SK-N-MC (cell line): ENCODE measurements around the gene MUC5B.
"Not testable (repeated sequence)": the region's sequence is repeated elsewhere in the genome, so short reads cannot be mapped to it uniquely, and the experiment has no call there.

Experiments
- DNase-seq: peaks from one replicate; pipeline ENCODE4 v3.0.0-alpha.2; 2011; ENCODE audit warnings: low read depth, low spot score
- H3K27ac ChIP-seq: fragments of 200-600 bp; sonication (generic); 2 replicates; pipeline ENCODE4 v1.5.1; 2016; ENCODE audit warnings: mixed run types
- H3K36me3 ChIP-seq: fragments of 200-600 bp; sonication (generic); 2 replicates; pipeline ENCODE4 v1.6.1; 2017; ENCODE audit warnings: antibody characterized with exemption, low read length, mixed read lengths; ENCODE audit not compliant: insufficient read depth
- H3K4me3 ChIP-seq: fragments of 200-600 bp; sonication (generic); 2 replicates; pipeline ENCODE4 v1.5.1; 2016
- H3K9ac ChIP-seq: fragments of 200-600 bp; sonication (generic); 2 replicates; pipeline ENCODE4 v1.8.0; 2017; ENCODE audit warnings: mixed run types, mixed read lengths; ENCODE audit not compliant: insufficient read length
- H3K9me3 ChIP-seq: fragments of 200-600 bp; sonication (generic); 2 replicates; pipeline ENCODE4 v1.6.1; 2017; ENCODE audit warnings: low read depth, mild to moderate bottlenecking, antibody characterized with exemption, low read length, moderate library complexity, mixed read lengths
- EZH2 ChIP-seq: fragments of 200-600 bp; sonication (generic); IDR thresholded peaks from one replicate; pipeline ENCODE4 v1.6.1; 2017; ENCODE audit warnings: antibody characterized with exemption
- FOXP2 ChIP-seq: optimal IDR thresholded peaks from 2 replicates; pipeline ENCODE3; 2011; ENCODE audit warnings: mild to moderate bottlenecking, moderate library complexity; ENCODE audit not compliant: insufficient read depth; ENCODE audit errors: extremely low read length, control extremely low read depth
- POLR2AphosphoS5 ChIP-seq: IDR thresholded peaks from 2 replicates; pipeline ENCODE4 v1.6.1; 2012; ENCODE audit warnings: mild to moderate bottlenecking, low read depth, low read length, borderline replicate concordance

MUC5B gene

GRCh38 chr11:1207401-1208143, 15.3 kb upstream of the MUC5B start:
- no peak overlapping the region for H3K27ac ChIP-seq
- H3K9ac ChIP-seq: no peak overlapping the region
- H3K36me3 ChIP-seq: no peaks in the 10 kb centered on the region
- no peaks in the 10 kb centered on the region for H3K9me3 ChIP-seq
- no peak for DNase-seq
- no peak overlapping the region for H3K4me3 ChIP-seq
- TF ChIP-seq EZH2 (no peak), FOXP2 (no peak), POLR2AphosphoS5 (no peak)

DNA sequence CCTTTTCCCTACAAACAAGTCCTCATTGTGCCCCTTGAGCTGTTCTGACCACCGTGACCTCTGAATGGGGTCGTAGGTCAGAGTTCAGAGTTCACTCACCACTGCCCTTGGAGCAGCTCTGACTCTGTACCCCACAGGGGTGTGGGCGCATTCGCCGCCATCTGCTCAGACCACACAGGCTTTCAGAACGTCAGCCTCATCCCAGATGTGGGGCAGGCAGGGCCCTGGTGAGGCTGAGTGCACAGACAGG, 14.8 kb upstream of the MUC5B start:
- Histone ChIP-seq H3K4me3 (no peak overlapping the region), H3K27ac (no peak overlapping the region), H3K36me3 (no peaks in the 10 kb centered on the region), H3K9me3 (no peaks in the 10 kb centered on the region), H3K9ac (no peak overlapping the region)
- no peak for DNase-seq
- no peak for TF ChIP-seq FOXP2
- TF ChIP-seq POLR2AphosphoS5: no peak

- Histone ChIP-seq H3K9ac (no peak overlapping the region), H3K4me3 (no peak overlapping the region), H3K9me3 (no peaks in the 10 kb centered on the region), H3K27ac (no peak overlapping the region), H3K36me3 (no peaks in the 10 kb centered on the region)
- no peak for DNase-seq
- TF ChIP-seq EZH2: no peak
- TF ChIP-seq POLR2AphosphoS5: no peak
- TF ChIP-seq FOXP2: no peak
These were observed 14.2 kb upstream of the MUC5B start for GRCh38 chr11:1208394-1209261.

- no peak overlapping the region for H3K4me3 ChIP-seq
- no peaks in the 10 kb centered on the region for H3K36me3 ChIP-seq
- H3K9me3 ChIP-seq: no peaks in the 10 kb centered on the region
- no peak for TF ChIP-seq POLR2AphosphoS5
- no peak for TF ChIP-seq FOXP2
- TF ChIP-seq EZH2: no peak
- no peak overlapping the region for H3K9ac ChIP-seq
- no peak for DNase-seq
- no peak overlapping the region for H3K27ac ChIP-seq
These were observed 13.4 kb upstream of the MUC5B start for GRCh38 chr11:1209371-1210057.

DNA sequence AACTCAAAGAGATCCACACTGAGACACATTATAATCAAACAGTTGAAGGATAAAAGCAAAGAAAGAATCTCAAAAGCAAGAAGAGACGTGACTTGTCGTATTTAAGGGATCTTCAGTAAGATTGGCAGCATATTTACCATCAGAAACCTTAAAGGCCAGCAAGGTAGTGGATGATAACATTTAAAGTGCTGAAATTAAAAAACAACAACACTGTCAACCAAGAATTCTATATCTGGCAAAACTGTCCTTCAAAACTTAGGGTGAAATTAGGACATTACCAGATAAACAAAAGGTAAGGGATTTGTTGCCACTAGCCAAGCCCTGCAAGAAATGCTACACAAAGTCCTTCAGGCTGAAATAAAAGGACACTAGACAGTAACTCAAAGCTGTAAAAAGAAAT, 11.0 kb upstream of the MUC5B start:
- no peak overlapping the region for H3K9ac ChIP-seq
- DNase-seq: no peak
- no peaks in the 10 kb centered on the region for H3K9me3 ChIP-seq
- TF ChIP-seq POLR2AphosphoS5 (no peak), EZH2 (no peak), FOXP2 (no peak)
- no peak overlapping the region for H3K4me3 ChIP-seq
- H3K36me3 ChIP-seq: no peaks in the 10 kb centered on the region
- H3K27ac ChIP-seq: no peak overlapping the region

DNA sequence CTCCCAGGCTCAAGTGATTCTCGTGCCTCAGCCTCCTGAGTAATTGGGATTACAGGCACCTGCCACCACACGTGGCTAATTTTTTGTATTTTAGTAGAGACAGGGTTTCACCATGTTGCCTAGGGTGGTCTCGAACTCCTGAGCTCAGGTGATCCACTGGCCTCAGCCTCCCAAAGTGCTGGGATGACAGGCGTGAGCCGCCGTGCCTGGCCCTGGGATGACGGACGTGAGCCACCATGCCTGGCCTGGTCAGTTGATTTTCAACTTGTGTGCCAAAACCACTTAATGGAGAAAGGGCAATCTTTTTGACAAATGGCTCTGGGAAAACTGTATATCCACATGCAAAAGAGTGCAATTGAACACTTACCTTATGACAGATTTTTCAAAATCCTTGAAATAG, 7.0 kb upstream of the MUC5B start:
- not testable (repeated sequence) for H3K27ac ChIP-seq, H3K36me3 ChIP-seq, H3K9me3 ChIP-seq, DNase-seq, H3K4me3 ChIP-seq, H3K9ac ChIP-seq

DNA sequence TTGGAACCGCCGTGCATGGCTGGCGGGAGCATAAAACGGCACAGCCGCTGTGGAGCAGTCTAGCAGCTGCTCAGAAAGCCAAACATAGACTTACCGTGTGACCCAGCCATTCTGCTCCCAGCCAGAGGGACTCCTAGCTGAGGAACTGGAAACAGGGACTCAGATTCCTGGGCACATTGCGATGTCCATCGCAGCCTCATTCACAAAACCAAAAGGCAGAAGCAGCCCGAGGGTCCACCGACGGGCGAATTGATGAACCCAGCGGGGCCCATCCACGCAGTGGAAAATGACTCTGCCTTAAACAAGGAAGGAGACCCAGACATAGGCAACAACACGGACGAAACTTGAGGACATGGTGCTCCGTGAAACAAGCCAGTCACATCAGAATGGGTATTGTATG, 5.7 kb upstream of the MUC5B start:
- H3K9me3 ChIP-seq: no peaks in the 10 kb centered on the region
- no peak overlapping the region for H3K27ac ChIP-seq
- no peaks in the 10 kb centered on the region for H3K36me3 ChIP-seq
- TF ChIP-seq POLR2AphosphoS5 (no peak), EZH2 (no peak), FOXP2 (no peak)
- H3K9ac ChIP-seq: no peak overlapping the region
- no peak for DNase-seq
- no peak overlapping the region for H3K4me3 ChIP-seq

- Histone ChIP-seq H3K27ac (no peak overlapping the region), H3K9ac (no peak overlapping the region), H3K4me3 (no peak overlapping the region), H3K36me3 (no peaks in the 10 kb centered on the region), H3K9me3 (no peaks in the 10 kb centered on the region)
- TF ChIP-seq FOXP2 (no peak), EZH2 (no peak), POLR2AphosphoS5 (no peak)
- DNase-seq: no peak
These were observed 4.5 kb upstream of the MUC5B start for GRCh38 chr11:1218256-1218787.
